ENCODE results near the gene OCLN.

DNA sequence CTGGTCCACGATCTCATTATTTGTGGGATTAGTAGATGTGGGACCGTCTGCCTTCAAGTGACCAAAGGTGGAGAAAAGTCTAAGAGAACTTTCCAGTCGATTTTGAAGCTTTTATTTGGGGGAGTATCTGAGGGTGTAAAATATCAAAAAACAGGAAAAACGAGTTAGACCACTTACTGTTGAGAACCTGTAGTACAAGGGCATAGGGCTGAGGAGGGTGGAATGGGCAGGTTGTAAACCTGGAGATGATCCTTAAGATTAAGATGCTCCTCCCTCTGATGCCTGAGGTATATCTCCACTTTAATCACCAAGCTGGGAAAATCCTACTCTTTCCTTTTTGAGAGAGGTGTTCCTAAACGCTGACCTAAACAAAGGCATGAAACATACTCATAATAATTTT is 35.4 kb downstream of the OCLN start:
- TF ChIP-seq, protein P1, sequence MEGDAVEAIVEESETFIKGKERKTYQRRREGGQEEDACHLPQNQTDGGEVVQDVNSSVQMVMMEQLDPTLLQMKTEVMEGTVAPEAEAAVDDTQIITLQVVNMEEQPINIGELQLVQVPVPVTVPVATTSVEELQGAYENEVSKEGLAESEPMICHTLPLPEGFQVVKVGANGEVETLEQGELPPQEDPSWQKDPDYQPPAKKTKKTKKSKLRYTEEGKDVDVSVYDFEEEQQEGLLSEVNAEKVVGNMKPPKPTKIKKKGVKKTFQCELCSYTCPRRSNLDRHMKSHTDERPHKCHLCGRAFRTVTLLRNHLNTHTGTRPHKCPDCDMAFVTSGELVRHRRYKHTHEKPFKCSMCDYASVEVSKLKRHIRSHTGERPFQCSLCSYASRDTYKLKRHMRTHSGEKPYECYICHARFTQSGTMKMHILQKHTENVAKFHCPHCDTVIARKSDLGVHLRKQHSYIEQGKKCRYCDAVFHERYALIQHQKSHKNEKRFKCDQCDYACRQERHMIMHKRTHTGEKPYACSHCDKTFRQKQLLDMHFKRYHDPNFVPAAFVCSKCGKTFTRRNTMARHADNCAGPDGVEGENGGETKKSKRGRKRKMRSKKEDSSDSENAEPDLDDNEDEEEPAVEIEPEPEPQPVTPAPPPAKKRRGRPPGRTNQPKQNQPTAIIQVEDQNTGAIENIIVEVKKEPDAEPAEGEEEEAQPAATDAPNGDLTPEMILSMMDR (conservative IDR thresholded peaks at IDR 0.05) = no peak
- no peak for TF ChIP-seq EZH2 (IDR thresholded peaks at IDR 0.05; ENCODE audit: low read depth)
